Endometrial microvascular endothelial cells (primary cell): ENCODE data around the gene ULK4. TPM values are rescaled to one million over a fixed set of nuclear protein-coding genes. Genes with fewer than 3 reads are reported as not detected.

Source experiments
- in situ Hi-C: cut with HindIII; loops from 2 replicates; pipeline ENCODE4 v1.10.0; 2017; ENCODE audit warnings: low sequenced_read_pairs, low pct_unique_long_range_greater_than_20kb; ENCODE audit errors: inconsistent ontology term
- total RNA-seq: library from RNA; depleted of rRNA; stranded (reverse); fragments of >200 nt; gene quantifications from one replicate; pipeline ENCODE4 v1.2.3, GENCODE V29; 2015; ENCODE audit errors: inconsistent ontology term

ULK4 gene
- total RNA-seq, 1 donor from 2014 or later, result 7.3 TPM

GRCh38 chr3:41277790-41278465 is 684.0 kb downstream of the ULK4 start:
- in situ Hi-C loops, result no loop called here

- in situ Hi-C loops, result no loop called here
Measured at GRCh38 chr3:41276191-41276590, 685.7 kb downstream of the ULK4 start.

- in situ Hi-C loops, result no loop called here
Measured at GRCh38 chr3:41274944-41275668, 686.8 kb downstream of the ULK4 start.

- in situ Hi-C loops, result no loop called here
Measured at GRCh38 chr3:41272667-41273066, 689.2 kb downstream of the ULK4 start.

GRCh38 chr3:41267975-41268640 is 693.8 kb downstream of the ULK4 start:
- in situ Hi-C loops, result no loop called here

- in situ Hi-C loops, result no loop called here
Measured at GRCh38 chr3:41265823-41266273, 696.1 kb downstream of the ULK4 start.

- in situ Hi-C loops, result no loop called here
Measured at GRCh38 chr3:41265011-41265545, 696.8 kb downstream of the ULK4 start.

- in situ Hi-C loops, result no loop called here
Measured at GRCh38 chr3:41260063-41260450, 701.8 kb downstream of the ULK4 start.

GRCh38 chr3:41259449-41260062 is 702.3 kb downstream of the ULK4 start:
- in situ Hi-C loops, result no loop called here

- in situ Hi-C loops, result no loop called here
Measured at GRCh38 chr3:41258239-41258800, 703.6 kb downstream of the ULK4 start.

GRCh38 chr3:41251593-41251992 is 710.3 kb downstream of the ULK4 start:
- in situ Hi-C loops, result no loop called here

- in situ Hi-C loops, result no loop called here
Measured at GRCh38 chr3:41250825-41251224, 711.1 kb downstream of the ULK4 start.

GRCh38 chr3:41249318-41249717 is 712.6 kb downstream of the ULK4 start:
- in situ Hi-C loops, result loop anchor here (25.0 kb wide), 1 partner anchor 662 kb away; no protein-coding TSS in a partner anchor

GRCh38 chr3:41248525-41248924 is 713.4 kb downstream of the ULK4 start:
- in situ Hi-C loops, result loop anchor here (25.0 kb wide), 1 partner anchor 661 kb away; no protein-coding TSS in a partner anchor

GRCh38 chr3:41247055-41248004 is 714.6 kb downstream of the ULK4 start:
- in situ Hi-C loops, result loop anchor here (25.0 kb wide), 1 partner anchor 660 kb away; no protein-coding TSS in a partner anchor

- in situ Hi-C loops, result loop anchor here (25.0 kb wide), 1 partner anchor 657 kb away; no protein-coding TSS in a partner anchor
Measured at GRCh38 chr3:41244620-41245336, 717.1 kb downstream of the ULK4 start.

GRCh38 chr3:41243183-41243582 is 718.7 kb downstream of the ULK4 start:
- in situ Hi-C loops, result loop anchor here (25.0 kb wide), 1 partner anchor 656 kb away; no protein-coding TSS in a partner anchor
